Stimulated activated CD4-positive, alpha-beta T cell treated with anti-CD3 and anti-CD28 coated beads, TNF-alpha, amount 100 ng/mL, for 4 hours (primary cell): ENCODE measurements around the gene PTGDS.
A peak's percentile ranks its signal among the peaks of the same experiment; 100 is the strongest.

Experiments used
- DNase-seq, 3 experiments: peaks; one replicate each; pipeline ENCODE4 v3.0.0-alpha.2; 2020; ENCODE audit warnings: low read depth in 3 of 3

The PTGDS gene

GRCh38 chr9:137021979-137022661, 44.8 kb downstream of the PTGDS start:
- peak in 2 of 3 experiments; percentile 49 to 59 for DNase-seq

- DNase-seq = no peak
These were observed 45.3 kb downstream of the PTGDS start for GRCh38 chr9:137022662-137023008.

- no peak for DNase-seq
These were observed 45.9 kb downstream of the PTGDS start for GRCh38 chr9:137023157-137023556.

- DNase-seq = no peak
These were observed 46.3 kb downstream of the PTGDS start for GRCh38 chr9:137023583-137023991.

GRCh38 chr9:137025517-137025966, 48.2 kb downstream of the PTGDS start:
- no peak for DNase-seq

GRCh38 chr9:137026384-137026783, 49.1 kb downstream of the PTGDS start:
- no peak for DNase-seq

- no peak for DNase-seq
These were observed 49.5 kb downstream of the PTGDS start for GRCh38 chr9:137026828-137027227.

- DNase-seq = no peak
These were observed 50.3 kb downstream of the PTGDS start, which contains the start of gene ABCA2 for GRCh38 chr9:137027369-137028262. Gene ABCA2 (minus strand): TSS chr9:137028237. CDS start chr9:137028140, 97 bp downstream.

- no peak for DNase-seq
These were observed 51.2 kb downstream of the PTGDS start for GRCh38 chr9:137028263-137029057.

GRCh38 chr9:137029058-137029936, 52.0 kb downstream of the PTGDS start:
- peak; percentile 41 to 62 (median 50) for DNase-seq

- DNase-seq = no peak
These were observed 52.7 kb downstream of the PTGDS start for GRCh38 chr9:137030006-137030405.

- DNase-seq = no peak
These were observed 53.5 kb downstream of the PTGDS start for GRCh38 chr9:137030538-137031527.
